Trophoblast cell (in vitro differentiated cells and primary cell): Measurements from ENCODE around the gene ZFYVE19.

Experiments
- DNase-seq, 2 donors: peaks; one replicate each; pipeline ENCODE4 v3.0.0-alpha.2; 2016
- H2AFZ ChIP-seq: 2 replicates; pipeline ENCODE4 v1.6.1; 2013; ENCODE audit warnings: low read length, moderate library complexity, mild to moderate bottlenecking; ENCODE audit not compliant: insufficient read depth, poor library complexity
- H2AK5ac ChIP-seq: 2 replicates; pipeline ENCODE4 v1.6.1; 2013; ENCODE audit warnings: mild to moderate bottlenecking, low read length
- H2BK120ac ChIP-seq: 2 replicates; pipeline ENCODE4 v1.6.1; 2013; ENCODE audit warnings: low read length, mild to moderate bottlenecking, moderate library complexity; ENCODE audit not compliant: insufficient read depth, poor library complexity
- H2BK12ac ChIP-seq: 2 replicates; pipeline ENCODE4 v1.6.1; 2013; ENCODE audit warnings: mild to moderate bottlenecking, low read length, moderate library complexity
- H2BK5ac ChIP-seq: 2 replicates; pipeline ENCODE4 v1.6.1; 2013; ENCODE audit warnings: low read length, low read depth, moderate library complexity, mild to moderate bottlenecking; ENCODE audit not compliant: poor library complexity
- H3K14ac ChIP-seq: 2 replicates; pipeline ENCODE4 v1.6.1; 2013; ENCODE audit warnings: mild to moderate bottlenecking, low read length
- H3K18ac ChIP-seq: 2 replicates; pipeline ENCODE4 v1.6.1; 2013; ENCODE audit warnings: mild to moderate bottlenecking, low read length
- H3K23ac ChIP-seq: 2 replicates; pipeline ENCODE4 v1.6.1; 2013; ENCODE audit warnings: low read length
- H3K27ac ChIP-seq: 2 replicates; pipeline ENCODE4 v1.5.1; 2013; ENCODE audit warnings: low read depth, mild to moderate bottlenecking, inconsistent platforms, low read length, moderate library complexity
- H3K27me3 ChIP-seq: 2 replicates; pipeline ENCODE4 v1.6.1; 2013; ENCODE audit warnings: inconsistent platforms, mild to moderate bottlenecking, low read length, moderate library complexity; ENCODE audit not compliant: insufficient read depth
- H3K36me3 ChIP-seq, 2 experiments: 1 replicate in 1 of 2; 2 replicates in 1 of 2; pipeline ENCODE4 v1.6.1; 2013; ENCODE audit warnings: low read length in 2 of 2, mild to moderate bottlenecking in 2 of 2, moderate library complexity in 1 of 2; ENCODE audit not compliant: insufficient read depth in 2 of 2, control insufficient read depth in 1 of 2
- H3K4ac ChIP-seq: 2 replicates; pipeline ENCODE4 v1.6.1; 2013; ENCODE audit warnings: low read depth, mild to moderate bottlenecking, low read length, moderate library complexity
- H3K4me1 ChIP-seq, 2 experiments: 1 replicate in 1 of 2; 2 replicates in 1 of 2; pipeline ENCODE4 v1.6.1; 2013; ENCODE audit warnings: low read length in 2 of 2, mild to moderate bottlenecking in 2 of 2, moderate library complexity in 1 of 2; ENCODE audit not compliant: insufficient read depth in 2 of 2, control insufficient read depth in 1 of 2
- H3K4me2 ChIP-seq: 2 replicates; pipeline ENCODE4 v1.6.1; 2013; ENCODE audit warnings: inconsistent platforms, mild to moderate bottlenecking, low read length, moderate library complexity
- H3K4me3 ChIP-seq: 2 replicates; pipeline ENCODE4 v1.5.1; 2013; ENCODE audit warnings: mild to moderate bottlenecking, low read depth, low read length, inconsistent platforms
- H3K79me1 ChIP-seq: one replicate; pipeline ENCODE4 v1.6.1; 2013; ENCODE audit warnings: low read length
- H3K79me2 ChIP-seq: 2 replicates; pipeline ENCODE4 v1.6.1; 2013; ENCODE audit warnings: low read length, mild to moderate bottlenecking; ENCODE audit not compliant: control insufficient read depth, insufficient read depth, poor library complexity
- H3K9ac ChIP-seq: 2 replicates; pipeline ENCODE4 v1.6.1; 2013; ENCODE audit warnings: mild to moderate bottlenecking, low read length
- H3K9me3 ChIP-seq: 2 replicates; pipeline ENCODE4 v1.6.1; 2013; ENCODE audit warnings: low read depth, mild to moderate bottlenecking, control low read depth, inconsistent platforms, low read length; ENCODE audit not compliant: insufficient read depth
- H4K12ac ChIP-seq: 2 replicates; pipeline ENCODE4 v1.6.1; 2013; ENCODE audit warnings: low read depth, mild to moderate bottlenecking, low read length, moderate library complexity
- H4K8ac ChIP-seq: 2 replicates; pipeline ENCODE4 v1.6.1; 2013; ENCODE audit warnings: low read depth, mild to moderate bottlenecking, low read length, moderate library complexity
- H4K91ac ChIP-seq: one replicate; pipeline ENCODE4 v1.6.1; 2013; ENCODE audit warnings: low read depth, mild to moderate bottlenecking, low read length, moderate library complexity
- WGBS: extraction: QIAGEN DNeasy Blood & Tissue Kit; methylation state at CpG from one replicate; pipeline ENCODE4 v1.1.7; 2013; ENCODE audit warnings: missing lambda C conversion rate; ENCODE audit not compliant: insufficient read length, insufficient coverage; ENCODE audit errors: extremely low coverage; 5-methylcytosine and 5-hydroxymethylcytosine counted together

The ZFYVE19 gene

DNA sequence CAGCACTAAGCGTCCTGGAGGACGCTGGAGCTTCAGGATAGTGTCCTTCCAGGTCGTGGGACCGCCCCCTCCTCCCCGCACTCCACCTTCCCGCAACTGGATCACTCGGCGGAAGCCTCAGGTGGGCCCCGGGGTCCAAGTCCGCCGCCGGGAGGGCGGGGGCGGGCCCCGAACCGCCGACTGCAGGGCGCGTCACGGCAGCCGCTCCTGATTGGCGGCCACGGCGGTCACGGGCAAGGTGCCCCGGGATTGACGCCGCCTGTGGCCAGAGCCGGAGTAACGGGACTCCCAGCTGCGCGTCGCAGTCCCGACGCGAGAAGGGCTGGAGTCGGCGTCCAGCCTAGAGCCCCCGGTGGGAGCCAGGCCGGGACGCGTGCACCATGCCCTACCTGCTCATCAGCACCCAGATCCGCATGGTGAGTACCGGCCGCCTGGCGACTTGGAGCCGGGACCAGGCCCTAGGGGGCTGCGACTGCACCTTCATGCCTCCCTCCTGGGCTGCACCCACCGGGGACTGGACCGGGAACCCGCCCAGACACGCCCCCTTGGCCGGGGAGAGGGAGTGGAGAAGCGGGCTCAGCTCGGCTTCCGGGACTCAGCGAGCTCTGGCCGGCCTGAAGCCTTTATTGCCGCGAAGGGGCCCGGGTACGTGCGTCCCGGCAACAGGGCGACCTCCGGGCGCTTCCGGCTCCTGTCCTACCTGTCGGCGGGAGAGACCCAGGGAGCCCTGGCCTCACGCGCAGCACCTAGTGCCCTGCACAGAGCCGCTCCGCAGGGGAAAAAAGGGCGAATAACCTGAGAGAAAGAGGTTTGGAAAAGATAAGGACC, 42.9 kb upstream of the ZFYVE19 start, which contains the start of gene GCHFR:
GCHFR (plus strand) TSS at position 268 of the 828 bp plus-strand sequence; CDS start at position 381, 113 bp downstream.
- peak; percentile 56 to 63 for DNase-seq
- H3K23ac ChIP-seq, result no peak within 1 kb of the TSS
- peaks cover 2% of the 10 kb centered on the region for H3K9me3 ChIP-seq
- H3K18ac ChIP-seq, result peak within 1 kb of the TSS; percentile 35
- H3K27ac ChIP-seq, result peak within 1 kb of the TSS; percentile 22
- no peak within 1 kb of the TSS for H2BK5ac ChIP-seq
- H4K12ac ChIP-seq, result peak within 1 kb of the TSS; percentile 63
- peak within 1 kb of the TSS; percentile 75 for H3K4me2 ChIP-seq
- H2AK5ac ChIP-seq, result no peak within 1 kb of the TSS
- no peak within 1 kb of the TSS for H2BK120ac ChIP-seq
- no peak within 1 kb of the TSS for H2BK12ac ChIP-seq
- H3K14ac ChIP-seq, result peak within 1 kb of the TSS; percentile 86
- peak within 1 kb of the TSS; percentile 53 for H4K91ac ChIP-seq
- H3K4me3 ChIP-seq, result peak within 1 kb of the TSS; percentile 64
- peak within 1 kb of the TSS; percentile 88 for H4K8ac ChIP-seq
- H3K79me2 ChIP-seq, result no peaks in the 10 kb centered on the region
- H3K9ac ChIP-seq, result peak within 1 kb of the TSS; percentile 33
- no peaks in the 10 kb centered on the region for H3K27me3 ChIP-seq
- H3K36me3 ChIP-seq, result peaks cover 17 to 18% of the 10 kb centered on the region in 2 experiments
- H3K79me1 ChIP-seq, result peaks cover 11% of the 10 kb centered on the region
- H3K4me1 ChIP-seq, result peaks cover 18 to 19% of the 10 kb centered on the region in 2 experiments
- no CpG with 5 or more reads among the region's 75 CpGs for WGBS
- H3K4ac ChIP-seq, result peak within 1 kb of the TSS; percentile 3
- H2AFZ ChIP-seq, result peak within 1 kb of the TSS; percentile 59

DNA sequence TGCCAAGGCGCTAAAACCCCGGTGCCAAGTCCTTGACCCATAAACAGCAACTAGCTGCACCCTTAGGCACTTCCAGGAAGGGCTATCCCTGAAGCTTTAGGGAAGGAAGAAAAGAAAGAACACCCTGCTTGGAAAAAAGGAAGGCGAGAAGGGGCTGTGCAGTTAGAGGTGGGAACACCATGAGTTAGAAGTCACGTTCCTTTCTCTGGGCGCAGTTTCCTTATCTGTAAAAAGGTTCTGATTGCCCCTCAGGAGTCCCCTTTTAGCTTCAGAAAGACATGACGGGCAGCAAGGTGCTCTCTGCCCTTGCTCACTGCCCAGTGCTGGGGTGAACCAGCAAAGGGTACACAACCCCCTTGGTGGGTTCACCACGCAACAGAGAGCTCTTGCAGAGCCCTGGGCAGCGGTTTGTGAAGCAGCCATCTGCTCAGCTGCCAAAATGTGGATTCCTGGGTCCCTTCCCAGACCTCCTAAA, 42.2 kb upstream of the ZFYVE19 start:
- peaks cover 17 to 18% of the 10 kb centered on the region in 2 experiments for H3K36me3 ChIP-seq

DNA sequence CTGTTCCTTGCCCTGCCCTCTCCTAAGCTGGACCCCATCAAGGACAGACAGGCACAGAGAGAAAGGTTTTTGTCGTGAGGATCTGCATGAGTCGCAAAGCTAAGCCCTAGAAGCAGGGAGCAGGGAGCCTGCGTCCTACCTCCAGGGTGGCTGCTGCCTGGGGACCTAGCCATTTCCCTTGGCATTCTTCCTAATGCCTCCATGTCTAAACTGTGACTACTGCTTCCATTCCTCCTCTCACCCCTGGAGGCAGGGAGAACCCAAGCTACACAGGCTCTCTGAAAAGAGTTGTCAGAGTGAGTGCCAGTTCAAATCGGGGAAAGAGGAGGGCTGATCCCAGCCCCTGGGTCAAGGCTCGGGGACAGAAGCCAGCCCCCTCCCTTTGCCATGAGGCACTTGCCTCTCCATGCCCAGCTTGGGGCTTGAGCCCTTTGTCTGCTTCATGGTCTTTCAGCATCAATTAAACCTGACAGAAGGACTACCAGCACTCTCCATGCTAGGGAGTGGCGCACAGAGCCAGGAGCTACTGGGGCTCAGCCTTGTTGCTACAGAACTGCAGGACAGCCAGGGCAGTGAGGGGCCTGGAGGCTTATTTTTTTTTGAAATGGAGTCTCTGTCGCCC, 40.6 kb upstream of the ZFYVE19 start:
- WGBS, result no CpG with 5 or more reads among the region's 7 CpGs

More for the DNA sequence above, 42.2 kb upstream of the ZFYVE19 start:
- H2BK12ac ChIP-seq, result no peak overlapping the region
- peak overlapping the region; percentile 75 for H3K4me2 ChIP-seq
- H3K79me2 ChIP-seq, result no peaks in the 10 kb centered on the region
- H3K14ac ChIP-seq, result peak overlapping the region; percentile 12
- H2BK120ac ChIP-seq, result no peak overlapping the region
- DNase-seq, result no peak
- H3K79me1 ChIP-seq, result peaks cover 11% of the 10 kb centered on the region
- no peak overlapping the region for H3K18ac ChIP-seq
- no peak overlapping the region for H2BK5ac ChIP-seq
- H3K27ac ChIP-seq, result no peak overlapping the region
- peaks cover 18 to 19% of the 10 kb centered on the region in 2 experiments for H3K4me1 ChIP-seq
- H4K12ac ChIP-seq, result peak overlapping the region; percentile 56
- no CpG with 5 or more reads among the region's 8 CpGs for WGBS
- peak overlapping the region; percentile 64 for H3K4me3 ChIP-seq
- H3K4ac ChIP-seq, result no peak overlapping the region
- H3K9ac ChIP-seq, result peak overlapping the region; percentile 33
- peak overlapping the region; percentile 76 for H4K8ac ChIP-seq
- H2AK5ac ChIP-seq, result no peak overlapping the region
- H3K23ac ChIP-seq, result no peak overlapping the region
- peak overlapping the region; percentile 54 for H2AFZ ChIP-seq
- H4K91ac ChIP-seq, result peak overlapping the region; percentile 45
- H3K27me3 ChIP-seq, result no peaks in the 10 kb centered on the region
- peaks cover 2% of the 10 kb centered on the region for H3K9me3 ChIP-seq

DNA sequence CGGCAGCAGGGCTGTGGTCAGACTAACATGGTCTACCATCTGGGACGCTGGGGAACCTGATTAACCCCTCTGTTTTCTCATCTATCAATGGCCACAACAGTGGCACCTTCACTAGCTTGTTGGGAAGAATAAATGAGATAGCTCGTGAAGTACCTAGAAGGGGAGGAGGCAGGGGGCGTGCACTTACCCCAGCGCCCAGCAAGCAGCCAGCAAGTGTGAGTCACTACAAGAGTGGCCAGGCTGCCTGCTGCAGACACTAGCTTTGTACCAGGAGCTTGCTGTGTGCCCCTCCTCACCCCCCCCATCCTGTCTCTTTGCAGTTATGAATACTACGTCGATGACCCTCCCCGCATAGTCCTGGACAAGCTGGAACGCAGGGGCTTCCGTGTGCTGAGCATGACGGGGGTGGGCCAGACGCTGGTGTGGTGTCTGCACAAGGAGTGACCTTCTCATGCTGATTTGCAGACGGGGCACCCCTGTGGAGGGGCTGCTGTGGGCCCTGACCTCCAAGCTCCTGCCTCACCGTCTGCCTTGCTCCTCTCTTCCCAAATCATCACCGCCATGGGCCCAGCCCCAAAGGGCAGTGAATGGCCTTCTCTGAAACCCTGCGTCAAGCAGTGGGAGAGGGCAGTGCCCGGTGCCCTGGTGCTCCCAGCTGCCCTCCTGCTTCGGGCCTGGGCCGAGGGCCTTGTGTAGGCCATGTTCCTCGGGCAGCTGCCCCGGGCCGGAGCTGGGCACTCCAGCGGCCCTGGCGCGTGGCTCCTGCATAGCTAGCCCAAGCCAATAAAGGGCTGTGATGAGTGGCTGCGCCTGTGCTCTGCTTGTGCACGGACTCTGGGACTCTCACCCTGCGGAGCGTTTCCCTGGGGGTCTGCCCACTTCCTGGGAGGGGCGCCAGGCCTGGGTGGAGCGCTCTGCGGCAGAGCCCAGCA, 39.7 kb upstream of the ZFYVE19 start:
- H3K36me3 ChIP-seq, result peaks cover 22 to 29% of the 10 kb centered on the region in 2 experiments
- H2BK12ac ChIP-seq, result no peak overlapping the region
- H3K4me3 ChIP-seq, result no peak overlapping the region
- no peak overlapping the region for H3K27ac ChIP-seq
- H2AK5ac ChIP-seq, result no peak overlapping the region
- WGBS, result no CpG with 5 or more reads among the region's 32 CpGs
- peaks cover 2% of the 10 kb centered on the region for H3K9me3 ChIP-seq
- no peak for DNase-seq
- H3K79me1 ChIP-seq, result peaks cover 11% of the 10 kb centered on the region
- no peaks in the 10 kb centered on the region for H3K27me3 ChIP-seq
- no peaks in the 10 kb centered on the region for H3K79me2 ChIP-seq
- H3K4ac ChIP-seq, result no peak overlapping the region
- no peak overlapping the region for H4K91ac ChIP-seq
- H2BK120ac ChIP-seq, result no peak overlapping the region
- no peak overlapping the region for H4K12ac ChIP-seq
- H3K14ac ChIP-seq, result no peak overlapping the region
- H2BK5ac ChIP-seq, result no peak overlapping the region
- no peak overlapping the region for H3K18ac ChIP-seq
- H3K9ac ChIP-seq, result no peak overlapping the region
- H3K23ac ChIP-seq, result no peak overlapping the region
- H4K8ac ChIP-seq, result no peak overlapping the region
- H3K4me1 ChIP-seq, result peaks cover 18 to 19% of the 10 kb centered on the region in 2 experiments
- H2AFZ ChIP-seq, result no peak overlapping the region
- no peak overlapping the region for H3K4me2 ChIP-seq

More for the DNA sequence above, 40.6 kb upstream of the ZFYVE19 start:
- no peak overlapping the region for H3K14ac ChIP-seq
- H3K4me2 ChIP-seq, result no peak overlapping the region
- no peak overlapping the region for H3K4me3 ChIP-seq
- no peak overlapping the region for H3K27ac ChIP-seq
- H3K18ac ChIP-seq, result no peak overlapping the region
- H4K91ac ChIP-seq, result no peak overlapping the region
- H2BK120ac ChIP-seq, result no peak overlapping the region
- H3K36me3 ChIP-seq, result peaks cover 19 to 26% of the 10 kb centered on the region in 2 experiments
- DNase-seq, result no peak
- no peaks in the 10 kb centered on the region for H3K79me2 ChIP-seq
- H2BK5ac ChIP-seq, result no peak overlapping the region
- H4K8ac ChIP-seq, result no peak overlapping the region
- H3K9me3 ChIP-seq, result peaks cover 2% of the 10 kb centered on the region
- no peaks in the 10 kb centered on the region for H3K27me3 ChIP-seq
- no peak overlapping the region for H3K9ac ChIP-seq
- H2BK12ac ChIP-seq, result no peak overlapping the region
- peaks cover 18 to 19% of the 10 kb centered on the region in 2 experiments for H3K4me1 ChIP-seq
- no peak overlapping the region for H2AK5ac ChIP-seq
- H3K23ac ChIP-seq, result no peak overlapping the region
- no peak overlapping the region for H4K12ac ChIP-seq
- peaks cover 11% of the 10 kb centered on the region for H3K79me1 ChIP-seq
- no peak overlapping the region for H2AFZ ChIP-seq
- no peak overlapping the region for H3K4ac ChIP-seq
